ENCODE results near the gene TPCN1.

DNA sequence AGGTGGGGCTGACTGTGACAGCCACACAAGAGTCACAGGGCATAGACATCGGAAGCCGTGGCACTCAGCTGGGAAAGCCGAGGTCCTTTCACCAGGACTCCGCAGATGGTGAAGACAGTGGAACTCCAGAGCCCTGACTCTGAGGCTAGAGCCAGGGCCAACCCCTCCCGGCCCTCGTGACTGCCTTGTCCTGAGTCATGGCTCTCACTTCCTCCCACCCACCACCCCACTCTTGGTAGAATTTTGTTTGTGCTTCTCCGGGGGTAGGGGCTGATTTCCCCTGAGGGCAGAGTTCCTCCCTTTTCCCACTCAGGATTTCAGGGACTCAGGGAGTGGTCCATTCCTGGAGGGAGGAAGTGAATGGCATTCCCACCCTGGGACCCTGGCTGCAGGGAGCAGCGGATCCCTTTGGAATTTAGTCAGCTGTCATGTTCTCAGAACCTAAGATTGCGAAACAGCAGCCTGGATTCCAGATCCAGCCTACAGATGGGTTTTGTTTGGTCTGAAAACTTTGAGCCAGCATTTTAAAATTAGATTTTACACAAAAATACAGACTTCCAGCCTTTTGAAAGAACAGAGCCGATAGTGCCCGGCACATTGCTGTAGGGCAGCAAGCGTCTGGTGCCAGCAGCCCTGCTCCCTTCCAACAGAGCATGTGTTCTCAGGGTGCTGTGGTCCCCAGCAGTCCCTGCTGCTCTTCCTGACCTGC is 50.7 kb downstream of the TPCN1 start:
- TF ChIP-seq CTCF (conservative IDR thresholded peaks at IDR 0.05; ENCODE audit: low read depth, low read length) (no peak), EZH2 (IDR thresholded peaks at IDR 0.05; ENCODE audit: borderline replicate concordance, low read depth, low read length, poor library complexity, severe bottlenecking) (no peak)
